DND-41 (cell line): ENCODE data around the gene DRD4.

Experiments
- EZH2 ChIP-seq: IDR thresholded peaks from 3 replicates; pipeline ENCODE4 v1.6.1; 2012; ENCODE audit warnings: borderline replicate concordance, low read depth, mild to moderate bottlenecking, moderate library complexity, low read length, inconsistent platforms; ENCODE audit not compliant: severe bottlenecking
- TF ChIP-seq, protein P1 (sequence below): IDR thresholded peaks from 2 replicates; pipeline ENCODE4 v1.5.1; 2012; ENCODE audit warnings: borderline replicate concordance, low read length, moderate library complexity, mild to moderate bottlenecking; ENCODE audit not compliant: poor library complexity, severe bottlenecking; ENCODE audit errors: extremely low read depth

DNA sequence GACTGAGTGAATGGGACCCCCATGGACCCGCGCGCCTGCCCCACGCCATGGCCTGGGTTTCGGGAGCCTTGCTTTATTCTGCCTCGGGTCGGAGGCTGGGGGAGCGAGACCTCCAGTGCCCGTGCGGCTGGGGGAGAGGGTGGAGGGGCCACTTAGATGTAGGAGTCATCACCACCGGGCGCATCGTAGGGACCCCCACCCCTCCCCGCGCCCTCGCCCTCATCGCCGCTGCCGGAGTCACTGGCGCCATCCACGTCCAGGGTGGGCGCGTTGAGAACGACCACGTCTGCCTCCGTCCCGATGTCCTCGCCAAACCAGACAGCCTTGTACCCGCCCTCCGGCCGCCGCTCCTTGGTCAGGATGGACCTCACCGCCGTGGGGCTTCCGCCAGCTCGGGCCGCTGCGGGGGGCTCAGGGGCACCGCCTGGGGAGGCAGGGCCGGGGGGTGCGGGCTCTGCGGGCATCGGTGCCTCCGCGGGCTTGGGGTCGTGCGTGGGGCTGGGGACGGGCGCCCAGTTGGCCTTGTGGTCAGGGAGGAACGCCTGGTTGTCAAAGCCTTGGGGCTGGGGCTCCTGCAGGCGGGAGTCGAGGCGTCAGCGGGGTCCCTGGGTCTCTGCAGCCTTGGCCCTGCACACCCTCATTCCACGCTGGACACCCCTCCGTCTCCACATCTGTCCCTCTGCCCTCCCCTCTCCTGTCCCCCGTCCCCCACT is 19.7 kb upstream of the DRD4 start:
- TF ChIP-seq, protein P1, sequence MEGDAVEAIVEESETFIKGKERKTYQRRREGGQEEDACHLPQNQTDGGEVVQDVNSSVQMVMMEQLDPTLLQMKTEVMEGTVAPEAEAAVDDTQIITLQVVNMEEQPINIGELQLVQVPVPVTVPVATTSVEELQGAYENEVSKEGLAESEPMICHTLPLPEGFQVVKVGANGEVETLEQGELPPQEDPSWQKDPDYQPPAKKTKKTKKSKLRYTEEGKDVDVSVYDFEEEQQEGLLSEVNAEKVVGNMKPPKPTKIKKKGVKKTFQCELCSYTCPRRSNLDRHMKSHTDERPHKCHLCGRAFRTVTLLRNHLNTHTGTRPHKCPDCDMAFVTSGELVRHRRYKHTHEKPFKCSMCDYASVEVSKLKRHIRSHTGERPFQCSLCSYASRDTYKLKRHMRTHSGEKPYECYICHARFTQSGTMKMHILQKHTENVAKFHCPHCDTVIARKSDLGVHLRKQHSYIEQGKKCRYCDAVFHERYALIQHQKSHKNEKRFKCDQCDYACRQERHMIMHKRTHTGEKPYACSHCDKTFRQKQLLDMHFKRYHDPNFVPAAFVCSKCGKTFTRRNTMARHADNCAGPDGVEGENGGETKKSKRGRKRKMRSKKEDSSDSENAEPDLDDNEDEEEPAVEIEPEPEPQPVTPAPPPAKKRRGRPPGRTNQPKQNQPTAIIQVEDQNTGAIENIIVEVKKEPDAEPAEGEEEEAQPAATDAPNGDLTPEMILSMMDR: no peak
- no peak for TF ChIP-seq EZH2
